Measurements from ENCODE around the gene HNRNPUL2.

DNA sequence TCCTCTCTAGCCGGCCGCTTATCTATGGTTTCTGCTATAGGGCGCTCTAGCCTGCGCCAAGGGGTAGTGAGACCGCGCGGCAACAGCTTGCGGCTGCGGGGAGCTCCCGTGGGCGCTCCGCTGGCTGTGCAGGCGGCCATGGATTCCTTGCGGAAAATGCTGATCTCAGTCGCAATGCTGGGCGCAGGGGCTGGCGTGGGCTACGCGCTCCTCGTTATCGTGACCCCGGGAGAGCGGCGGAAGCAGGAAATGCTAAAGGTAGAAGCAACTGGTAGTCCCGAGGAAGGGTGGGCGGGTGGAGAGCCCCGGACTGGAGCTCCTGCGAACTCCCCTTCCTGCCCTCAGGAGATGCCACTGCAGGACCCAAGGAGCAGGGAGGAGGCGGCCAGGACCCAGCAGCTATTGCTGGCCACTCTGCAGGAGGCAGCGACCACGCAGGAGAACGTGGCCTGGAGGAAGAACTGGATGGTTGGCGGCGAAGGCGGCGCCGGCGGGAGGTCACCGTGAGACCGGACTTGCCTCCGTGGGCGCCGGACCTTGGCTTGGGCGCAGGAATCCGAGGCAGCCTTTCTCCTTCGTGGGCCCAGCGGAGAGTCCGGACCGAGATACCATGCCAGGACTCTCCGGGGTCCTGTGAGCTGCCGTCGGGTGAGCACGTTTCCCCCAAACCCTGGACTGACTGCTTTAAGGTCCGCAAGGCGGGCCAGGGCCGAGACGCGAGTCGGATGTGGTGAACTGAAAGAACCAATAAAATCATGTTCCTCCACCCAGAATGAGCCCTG, 55.5 kb downstream of the HNRNPUL2 start, which contains the start of the genes LBHD1 and UQCC3:
- TF ChIP-seq EP300 (IDR thresholded peaks at IDR 0.05; ENCODE audit: low read length) (peak; percentile 53; the same call in 1 of the 2 replicates), FOXP1 (CRISPR knock-in tag; IDR thresholded peaks at IDR 0.05) (peak; percentile 92), CCAR2 (IDR thresholded peaks at IDR 0.05; ENCODE audit: low read depth, low read length) (no peak)
- TF ChIP-seq, protein P1, sequence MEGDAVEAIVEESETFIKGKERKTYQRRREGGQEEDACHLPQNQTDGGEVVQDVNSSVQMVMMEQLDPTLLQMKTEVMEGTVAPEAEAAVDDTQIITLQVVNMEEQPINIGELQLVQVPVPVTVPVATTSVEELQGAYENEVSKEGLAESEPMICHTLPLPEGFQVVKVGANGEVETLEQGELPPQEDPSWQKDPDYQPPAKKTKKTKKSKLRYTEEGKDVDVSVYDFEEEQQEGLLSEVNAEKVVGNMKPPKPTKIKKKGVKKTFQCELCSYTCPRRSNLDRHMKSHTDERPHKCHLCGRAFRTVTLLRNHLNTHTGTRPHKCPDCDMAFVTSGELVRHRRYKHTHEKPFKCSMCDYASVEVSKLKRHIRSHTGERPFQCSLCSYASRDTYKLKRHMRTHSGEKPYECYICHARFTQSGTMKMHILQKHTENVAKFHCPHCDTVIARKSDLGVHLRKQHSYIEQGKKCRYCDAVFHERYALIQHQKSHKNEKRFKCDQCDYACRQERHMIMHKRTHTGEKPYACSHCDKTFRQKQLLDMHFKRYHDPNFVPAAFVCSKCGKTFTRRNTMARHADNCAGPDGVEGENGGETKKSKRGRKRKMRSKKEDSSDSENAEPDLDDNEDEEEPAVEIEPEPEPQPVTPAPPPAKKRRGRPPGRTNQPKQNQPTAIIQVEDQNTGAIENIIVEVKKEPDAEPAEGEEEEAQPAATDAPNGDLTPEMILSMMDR (IDR thresholded peaks at IDR 0.05 in 2 of 3, conservative IDR thresholded peaks at IDR 0.05 in 1 of 3; ENCODE audit: insufficient read depth in 2 of 3, low read depth in 1 of 3, low read length in 3 of 3), result no peak
- TF ChIP-seq, protein P2, sequence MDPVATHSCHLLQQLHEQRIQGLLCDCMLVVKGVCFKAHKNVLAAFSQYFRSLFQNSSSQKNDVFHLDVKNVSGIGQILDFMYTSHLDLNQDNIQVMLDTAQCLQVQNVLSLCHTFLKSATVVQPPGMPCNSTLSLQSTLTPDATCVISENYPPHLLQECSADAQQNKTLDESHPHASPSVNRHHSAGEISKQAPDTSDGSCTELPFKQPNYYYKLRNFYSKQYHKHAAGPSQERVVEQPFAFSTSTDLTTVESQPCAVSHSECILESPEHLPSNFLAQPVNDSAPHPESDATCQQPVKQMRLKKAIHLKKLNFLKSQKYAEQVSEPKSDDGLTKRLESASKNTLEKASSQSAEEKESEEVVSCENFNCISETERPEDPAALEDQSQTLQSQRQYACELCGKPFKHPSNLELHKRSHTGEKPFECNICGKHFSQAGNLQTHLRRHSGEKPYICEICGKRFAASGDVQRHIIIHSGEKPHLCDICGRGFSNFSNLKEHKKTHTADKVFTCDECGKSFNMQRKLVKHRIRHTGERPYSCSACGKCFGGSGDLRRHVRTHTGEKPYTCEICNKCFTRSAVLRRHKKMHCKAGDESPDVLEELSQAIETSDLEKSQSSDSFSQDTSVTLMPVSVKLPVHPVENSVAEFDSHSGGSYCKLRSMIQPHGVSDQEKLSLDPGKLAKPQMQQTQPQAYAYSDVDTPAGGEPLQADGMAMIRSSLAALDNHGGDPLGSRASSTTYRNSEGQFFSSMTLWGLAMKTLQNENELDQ (CRISPR knock-in tag; IDR thresholded peaks at IDR 0.05; ENCODE audit: borderline replicate concordance), result no peak
